Measurements from ENCODE around the gene DIAPH3.

DIAPH3 gene

GRCh38 chr13:59733744-59734143 lies 430.0 kb downstream of the DIAPH3 start:
- H2BK120ac ChIP-seq (ENCODE audit: low read depth, low read length): no peak overlapping the region
- no peak overlapping the region for H4K8ac ChIP-seq (ENCODE audit: low read depth, low read length)
- H3K14ac ChIP-seq (ENCODE audit: low read length): no peak overlapping the region
- no peak overlapping the region for H2BK5ac ChIP-seq (ENCODE audit: low read length)
- H3K9me3 ChIP-seq (replicated peaks in 1 of 2; ENCODE audit: control insufficient read depth in 2 of 2, insufficient read depth in 1 of 2, low read depth in 1 of 2, low read length in 2 of 2): no peaks in the 10 kb centered on the region
- no peak overlapping the region for H2BK15ac ChIP-seq (ENCODE audit: low read length)
- H3K4me3 ChIP-seq (ENCODE audit: low read length in 2 of 2): no peak overlapping the region
- no peak overlapping the region for H2BK12ac ChIP-seq (ENCODE audit: low read length)
- H3K79me1 ChIP-seq (ENCODE audit: low read depth, low read length): no peaks in the 10 kb centered on the region
- H3K27ac ChIP-seq (replicated peaks; ENCODE audit: low read length): no peak overlapping the region
- no peak for DNase-seq (ENCODE audit: low spot score)
- H3K18ac ChIP-seq (ENCODE audit: low read length): no peak overlapping the region
- no peak overlapping the region for H3K4ac ChIP-seq (ENCODE audit: low read length)
- H3K4me1 ChIP-seq (ENCODE audit: control insufficient read depth in 2 of 2, insufficient read depth in 1 of 2, low read depth in 1 of 2, low read length in 2 of 2): peaks cover 0 to 5% of the 10 kb centered on the region in 2 donors
- H3K36me3 ChIP-seq (replicated peaks in 1 of 2; ENCODE audit: control insufficient read depth in 2 of 2, insufficient read depth in 2 of 2, low read length in 2 of 2): no peaks in the 10 kb centered on the region
- no peak overlapping the region for H3K23ac ChIP-seq (ENCODE audit: low read depth, low read length, poor library complexity)
- H3K9ac ChIP-seq (ENCODE audit: low read depth, low read length, poor library complexity): no peak overlapping the region
- no peak overlapping the region for H3K4me2 ChIP-seq (ENCODE audit: insufficient read depth, low read length, poor library complexity, severe bottlenecking)
- no peak overlapping the region for H2AFZ ChIP-seq (ENCODE audit: low read length)
- no peak overlapping the region for H4K91ac ChIP-seq (ENCODE audit: low read depth, low read length, poor library complexity)
- no CpG with 5 or more reads among the region's 2 CpGs for WGBS, 2 donors (ENCODE audit: extremely low coverage in 2 of 2, insufficient read length in 2 of 2, insufficient replicate concordance in 1 of 2)
- no peaks in the 10 kb centered on the region for H3K27me3 ChIP-seq (ENCODE audit: control insufficient read depth in 3 of 3, insufficient read depth in 3 of 3, low read depth in 1 of 3, low read length in 3 of 3)
- H2AK5ac ChIP-seq (ENCODE audit: low read depth, low read length): no peak overlapping the region

DNA sequence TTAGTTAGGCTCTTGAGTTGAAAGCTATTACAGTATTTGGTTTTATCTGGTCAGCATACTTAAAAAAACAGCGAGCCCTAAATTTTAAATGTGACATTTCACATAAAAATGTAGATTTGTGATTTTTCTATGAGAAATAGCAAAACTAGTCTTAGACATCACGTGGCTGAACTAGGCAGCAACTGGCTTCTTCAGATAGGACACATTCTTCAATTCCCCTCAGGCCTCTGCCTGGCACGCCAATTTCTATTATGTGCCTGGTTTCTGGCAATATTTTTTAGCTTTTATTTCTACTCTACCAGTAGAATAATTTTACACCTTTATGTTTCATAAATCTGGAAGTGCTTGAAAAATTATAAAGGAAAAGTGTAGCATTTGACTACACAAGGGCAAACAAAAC lies 433.7 kb downstream of the DIAPH3 start:
- WGBS, 2 donors (ENCODE audit: extremely low coverage in 2 of 2, insufficient read length in 2 of 2, insufficient replicate concordance in 1 of 2): no CpG with 5 or more reads among the region's 3 CpGs
- DNase-seq (ENCODE audit: low spot score): no peak
- H4K8ac ChIP-seq (ENCODE audit: low read depth, low read length): no peak overlapping the region

DNA sequence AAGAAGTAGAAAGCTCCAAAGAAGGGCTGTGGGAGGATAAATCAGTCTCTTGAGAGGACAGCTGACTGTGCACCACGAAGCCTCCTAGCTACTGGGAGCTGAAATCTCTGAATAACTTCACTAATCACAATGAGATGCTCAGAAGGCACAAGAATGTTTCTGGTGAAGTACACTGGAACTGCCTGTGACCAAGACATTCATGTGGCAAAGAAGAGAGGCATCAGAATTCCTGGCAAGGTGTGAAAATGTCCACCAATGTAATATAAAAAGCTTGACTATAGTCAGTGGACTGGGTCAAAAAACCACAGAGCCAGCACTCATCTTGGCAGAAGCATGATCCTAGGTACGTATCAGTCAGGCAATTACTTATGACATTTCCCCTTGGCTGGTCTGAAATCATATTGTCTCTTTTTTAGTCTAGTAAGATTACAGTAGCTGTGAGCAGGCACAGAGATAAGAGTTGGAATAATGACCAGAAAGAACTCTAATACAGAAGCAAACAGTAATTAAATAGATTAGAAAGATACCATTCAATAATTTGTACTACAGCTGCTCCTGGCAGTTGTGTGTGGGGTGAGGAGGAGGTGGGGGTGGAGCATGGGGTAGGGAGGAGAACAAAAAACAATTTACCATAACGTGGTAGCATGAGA lies 434.7 kb downstream of the DIAPH3 start:
- Histone ChIP-seq H2BK15ac (ENCODE audit: low read length) (no peak overlapping the region), H3K27ac (replicated peaks; ENCODE audit: low read length) (no peak overlapping the region), H2BK5ac (ENCODE audit: low read length) (no peak overlapping the region), H3K14ac (ENCODE audit: low read length) (no peak overlapping the region), H4K91ac (ENCODE audit: low read depth, low read length, poor library complexity) (no peak overlapping the region), H2AFZ (ENCODE audit: low read length) (no peak overlapping the region), H4K8ac (ENCODE audit: low read depth, low read length) (no peak overlapping the region), H2BK120ac (ENCODE audit: low read depth, low read length) (no peak overlapping the region), H3K36me3 (replicated peaks in 1 of 2; ENCODE audit: control insufficient read depth in 2 of 2, insufficient read depth in 2 of 2, low read length in 2 of 2) (no peaks in the 10 kb centered on the region), H2AK5ac (ENCODE audit: low read depth, low read length) (no peak overlapping the region), H3K4me1 (ENCODE audit: control insufficient read depth in 2 of 2, insufficient read depth in 1 of 2, low read depth in 1 of 2, low read length in 2 of 2) (no peaks in the 10 kb centered on the region), H3K4ac (ENCODE audit: low read length) (no peak overlapping the region), H3K79me1 (ENCODE audit: low read depth, low read length) (no peaks in the 10 kb centered on the region), H3K4me2 (ENCODE audit: insufficient read depth, low read length, poor library complexity, severe bottlenecking) (no peak overlapping the region), H3K4me3 (ENCODE audit: low read length in 2 of 2) (no peak overlapping the region), H3K18ac (ENCODE audit: low read length) (no peak overlapping the region), H3K23ac (ENCODE audit: low read depth, low read length, poor library complexity) (no peak overlapping the region), H3K9me3 (replicated peaks in 1 of 2; ENCODE audit: control insufficient read depth in 2 of 2, insufficient read depth in 1 of 2, low read depth in 1 of 2, low read length in 2 of 2) (no peaks in the 10 kb centered on the region), H3K9ac (ENCODE audit: low read depth, low read length, poor library complexity) (no peak overlapping the region), H2BK12ac (ENCODE audit: low read length) (no peak overlapping the region), H3K27me3 (ENCODE audit: control insufficient read depth in 3 of 3, insufficient read depth in 3 of 3, low read depth in 1 of 3, low read length in 3 of 3) (no peaks in the 10 kb centered on the region)
- DNase-seq (ENCODE audit: low spot score): no peak
- WGBS, 2 donors (ENCODE audit: extremely low coverage in 2 of 2, insufficient read length in 2 of 2, insufficient replicate concordance in 1 of 2): no CpG with 5 or more reads among the region's 3 CpGs

More for the DNA sequence above, 433.7 kb downstream of the DIAPH3 start:
- no peak overlapping the region for H2AK5ac ChIP-seq (ENCODE audit: low read depth, low read length)
- H2AFZ ChIP-seq (ENCODE audit: low read length): no peak overlapping the region
- H2BK15ac ChIP-seq (ENCODE audit: low read length): no peak overlapping the region
- no peak overlapping the region for H3K4me2 ChIP-seq (ENCODE audit: insufficient read depth, low read length, poor library complexity, severe bottlenecking)
- no peaks in the 10 kb centered on the region for H3K27me3 ChIP-seq (ENCODE audit: control insufficient read depth in 3 of 3, insufficient read depth in 3 of 3, low read depth in 1 of 3, low read length in 3 of 3)
- no peak overlapping the region for H4K91ac ChIP-seq (ENCODE audit: low read depth, low read length, poor library complexity)
- no peak overlapping the region for H3K4me3 ChIP-seq (ENCODE audit: low read length in 2 of 2)
- peaks cover 0 to 5% of the 10 kb centered on the region in 2 donors for H3K4me1 ChIP-seq (ENCODE audit: control insufficient read depth in 2 of 2, insufficient read depth in 1 of 2, low read depth in 1 of 2, low read length in 2 of 2)
- H3K9ac ChIP-seq (ENCODE audit: low read depth, low read length, poor library complexity): no peak overlapping the region
- no peaks in the 10 kb centered on the region for H3K36me3 ChIP-seq (replicated peaks in 1 of 2; ENCODE audit: control insufficient read depth in 2 of 2, insufficient read depth in 2 of 2, low read length in 2 of 2)
- no peak overlapping the region for H2BK120ac ChIP-seq (ENCODE audit: low read depth, low read length)
- no peaks in the 10 kb centered on the region for H3K79me1 ChIP-seq (ENCODE audit: low read depth, low read length)
- no peak overlapping the region for H2BK12ac ChIP-seq (ENCODE audit: low read length)
- no peak overlapping the region for H3K27ac ChIP-seq (replicated peaks; ENCODE audit: low read length)
- no peak overlapping the region for H3K14ac ChIP-seq (ENCODE audit: low read length)
- H3K23ac ChIP-seq (ENCODE audit: low read depth, low read length, poor library complexity): no peak overlapping the region
- H2BK5ac ChIP-seq (ENCODE audit: low read length): no peak overlapping the region
- H3K18ac ChIP-seq (ENCODE audit: low read length): no peak overlapping the region
- no peak overlapping the region for H3K4ac ChIP-seq (ENCODE audit: low read length)
- H3K9me3 ChIP-seq (replicated peaks in 1 of 2; ENCODE audit: control insufficient read depth in 2 of 2, insufficient read depth in 1 of 2, low read depth in 1 of 2, low read length in 2 of 2): no peaks in the 10 kb centered on the region

GRCh38 chr13:59721926-59722910 lies 441.5 kb downstream of the DIAPH3 start:
- no peak overlapping the region for H4K8ac ChIP-seq (ENCODE audit: low read depth, low read length)
- H3K79me1 ChIP-seq (ENCODE audit: low read depth, low read length): no peaks in the 10 kb centered on the region
- no peak overlapping the region for H3K23ac ChIP-seq (ENCODE audit: low read depth, low read length, poor library complexity)
- H4K91ac ChIP-seq (ENCODE audit: low read depth, low read length, poor library complexity): no peak overlapping the region
- no peak overlapping the region for H3K4ac ChIP-seq (ENCODE audit: low read length)
- no CpG with 5 or more reads among the region's 6 CpGs for WGBS, 2 donors (ENCODE audit: extremely low coverage in 2 of 2, insufficient read length in 2 of 2, insufficient replicate concordance in 1 of 2)
- no peak overlapping the region for H2AFZ ChIP-seq (ENCODE audit: low read length)
- no peak overlapping the region for H3K9ac ChIP-seq (ENCODE audit: low read depth, low read length, poor library complexity)
- no peaks in the 10 kb centered on the region for H3K27me3 ChIP-seq (ENCODE audit: control insufficient read depth in 3 of 3, insufficient read depth in 3 of 3, low read depth in 1 of 3, low read length in 3 of 3)
- no peak overlapping the region for H2BK120ac ChIP-seq (ENCODE audit: low read depth, low read length)
- no peak overlapping the region for H3K14ac ChIP-seq (ENCODE audit: low read length)
- no peaks in the 10 kb centered on the region for H3K4me1 ChIP-seq (ENCODE audit: control insufficient read depth in 2 of 2, insufficient read depth in 1 of 2, low read depth in 1 of 2, low read length in 2 of 2)
- H2BK15ac ChIP-seq (ENCODE audit: low read length): no peak overlapping the region
- no peak overlapping the region for H3K4me3 ChIP-seq (ENCODE audit: low read length in 2 of 2)
- no peak overlapping the region for H2BK5ac ChIP-seq (ENCODE audit: low read length)
- H3K27ac ChIP-seq (replicated peaks; ENCODE audit: low read length): no peak overlapping the region
- H3K4me2 ChIP-seq (ENCODE audit: insufficient read depth, low read length, poor library complexity, severe bottlenecking): no peak overlapping the region
- no peak overlapping the region for H3K18ac ChIP-seq (ENCODE audit: low read length)
- no peak overlapping the region for H2BK12ac ChIP-seq (ENCODE audit: low read length)
- H3K9me3 ChIP-seq (replicated peaks in 1 of 2; ENCODE audit: control insufficient read depth in 2 of 2, insufficient read depth in 1 of 2, low read depth in 1 of 2, low read length in 2 of 2): no peaks in the 10 kb centered on the region
- H2AK5ac ChIP-seq (ENCODE audit: low read depth, low read length): no peak overlapping the region
- no peaks in the 10 kb centered on the region for H3K36me3 ChIP-seq (replicated peaks in 1 of 2; ENCODE audit: control insufficient read depth in 2 of 2, insufficient read depth in 2 of 2, low read length in 2 of 2)
- no peak for DNase-seq (ENCODE audit: low spot score)
